ENCODE measurements around the gene BRAF. TPM values are rescaled to one million over a fixed set of nuclear protein-coding genes. Genes with fewer than 3 reads are reported as not detected.

The BRAF gene
- total RNA-seq, 2 donors from 2014 or later, result 45.7 to 46.7 TPM

- no peak overlapping the region for H3K4me3 Mint-ChIP-seq
These were observed 145.8 kb downstream of the BRAF start for GRCh38 chr7:140778975-140779374.

GRCh38 chr7:140778568-140778967 lies 146.2 kb downstream of the BRAF start:
- Histone ChIP-seq H3K9me3 (ENCODE audit: control insufficient read depth, low read length) (no peaks in the 10 kb centered on the region), H3K4me1 (ENCODE audit: control insufficient read depth, insufficient read depth, low read length) (no peaks in the 10 kb centered on the region), H3K9ac (ENCODE audit: extremely low read depth, low read length, poor library complexity, severe bottlenecking) (no peak overlapping the region), H3K4me3 (ENCODE audit: low read length) (no peak overlapping the region), H3K27me3 (ENCODE audit: control insufficient read depth, insufficient read depth, low read length, poor library complexity, severe bottlenecking) (no peaks in the 10 kb centered on the region), H3K27ac (ENCODE audit: low read depth, low read length) (no peak overlapping the region), H3K36me3 (ENCODE audit: control insufficient read depth, insufficient read depth, low read length) (peaks cover 80% of the 10 kb centered on the region)
- Mint-ChIP-seq H3K36me3 (ENCODE audit: low read depth) (peaks cover 29% of the 10 kb centered on the region), H3K9me3 (no peaks in the 10 kb centered on the region), H3K27me3 (ENCODE audit: insufficient read depth) (no peaks in the 10 kb centered on the region), H3K4me1 (no peaks in the 10 kb centered on the region), H3K27ac (no peak overlapping the region), H3K4me3 (no peak overlapping the region)
- no peak for TF ChIP-seq CTCF (conservative IDR thresholded peaks at IDR 0.05)
- WGBS, 2 experiments (ENCODE audit: insufficient coverage in 1 of 2, insufficient read length in 1 of 2), result 100% methylated on average over 1 of the region's 1 CpG; no CpG with 5 or more reads in 1 of the 2 experiments
- no peak for DNase-seq

More at GRCh38 chr7:140778975-140779374, 145.8 kb downstream of the BRAF start:
- DNase-seq, result no peak
- H3K4me1 Mint-ChIP-seq, result no peaks in the 10 kb centered on the region
- WGBS, 2 experiments (ENCODE audit: insufficient coverage in 1 of 2, insufficient read length in 1 of 2), result 96% methylated on average over 2 of the region's 2 CpGs; no CpG with 5 or more reads in 1 of the 2 experiments
- no peaks in the 10 kb centered on the region for H3K9me3 ChIP-seq (ENCODE audit: control insufficient read depth, low read length)
- H3K36me3 Mint-ChIP-seq (ENCODE audit: low read depth), result peaks cover 28% of the 10 kb centered on the region
- H3K36me3 ChIP-seq (ENCODE audit: control insufficient read depth, insufficient read depth, low read length), result peaks cover 80% of the 10 kb centered on the region
- H3K4me3 ChIP-seq (ENCODE audit: low read length), result no peak overlapping the region
- no peak overlapping the region for H3K27ac ChIP-seq (ENCODE audit: low read depth, low read length)
- no peaks in the 10 kb centered on the region for H3K9me3 Mint-ChIP-seq
- H3K27me3 ChIP-seq (ENCODE audit: control insufficient read depth, insufficient read depth, low read length, poor library complexity, severe bottlenecking), result no peaks in the 10 kb centered on the region
- no peaks in the 10 kb centered on the region for H3K27me3 Mint-ChIP-seq (ENCODE audit: insufficient read depth)
- no peak overlapping the region for H3K27ac Mint-ChIP-seq
- H3K9ac ChIP-seq (ENCODE audit: extremely low read depth, low read length, poor library complexity, severe bottlenecking), result no peak overlapping the region
- TF ChIP-seq CTCF (conservative IDR thresholded peaks at IDR 0.05), result no peak
- H3K4me1 ChIP-seq (ENCODE audit: control insufficient read depth, insufficient read depth, low read length), result no peaks in the 10 kb centered on the region

GRCh38 chr7:140774371-140774770 lies 150.4 kb downstream of the BRAF start:
- no peaks in the 10 kb centered on the region for H3K27me3 ChIP-seq (ENCODE audit: control insufficient read depth, insufficient read depth, low read length, poor library complexity, severe bottlenecking)
- no peak overlapping the region for H3K27ac ChIP-seq (ENCODE audit: low read depth, low read length)
- no peaks in the 10 kb centered on the region for H3K4me1 ChIP-seq (ENCODE audit: control insufficient read depth, insufficient read depth, low read length)
- Mint-ChIP-seq H3K27ac (peak overlapping the region; percentile 32), H3K4me3 (no peak overlapping the region), H3K4me1 (no peaks in the 10 kb centered on the region), H3K27me3 (ENCODE audit: insufficient read depth) (no peaks in the 10 kb centered on the region), H3K36me3 (ENCODE audit: low read depth) (peaks cover 48% of the 10 kb centered on the region), H3K9me3 (no peaks in the 10 kb centered on the region)
- TF ChIP-seq CTCF (conservative IDR thresholded peaks at IDR 0.05), result no peak
- H3K4me3 ChIP-seq (ENCODE audit: low read length), result no peak overlapping the region
- WGBS, 2 experiments (ENCODE audit: insufficient coverage in 1 of 2, insufficient read length in 1 of 2), result 86 to 93% methylated on average over 3 to 4 of the region's 4 CpGs
- H3K9me3 ChIP-seq (ENCODE audit: control insufficient read depth, low read length), result peaks cover 3% of the 10 kb centered on the region
- peaks cover 88% of the 10 kb centered on the region for H3K36me3 ChIP-seq (ENCODE audit: control insufficient read depth, insufficient read depth, low read length)
- H3K9ac ChIP-seq (ENCODE audit: extremely low read depth, low read length, poor library complexity, severe bottlenecking), result no peak overlapping the region
- no peak for DNase-seq

All from endodermal cell (in vitro differentiated cells).